ENCODE results near the gene NXPE3. TPM values are rescaled to one million over a fixed set of nuclear protein-coding genes. Genes with fewer than 3 reads are reported as not detected.

The NXPE3 gene
- total RNA-seq, 4 donors from 2014 or later = 2.0 to 5.6 (median 2.7) TPM

DNA sequence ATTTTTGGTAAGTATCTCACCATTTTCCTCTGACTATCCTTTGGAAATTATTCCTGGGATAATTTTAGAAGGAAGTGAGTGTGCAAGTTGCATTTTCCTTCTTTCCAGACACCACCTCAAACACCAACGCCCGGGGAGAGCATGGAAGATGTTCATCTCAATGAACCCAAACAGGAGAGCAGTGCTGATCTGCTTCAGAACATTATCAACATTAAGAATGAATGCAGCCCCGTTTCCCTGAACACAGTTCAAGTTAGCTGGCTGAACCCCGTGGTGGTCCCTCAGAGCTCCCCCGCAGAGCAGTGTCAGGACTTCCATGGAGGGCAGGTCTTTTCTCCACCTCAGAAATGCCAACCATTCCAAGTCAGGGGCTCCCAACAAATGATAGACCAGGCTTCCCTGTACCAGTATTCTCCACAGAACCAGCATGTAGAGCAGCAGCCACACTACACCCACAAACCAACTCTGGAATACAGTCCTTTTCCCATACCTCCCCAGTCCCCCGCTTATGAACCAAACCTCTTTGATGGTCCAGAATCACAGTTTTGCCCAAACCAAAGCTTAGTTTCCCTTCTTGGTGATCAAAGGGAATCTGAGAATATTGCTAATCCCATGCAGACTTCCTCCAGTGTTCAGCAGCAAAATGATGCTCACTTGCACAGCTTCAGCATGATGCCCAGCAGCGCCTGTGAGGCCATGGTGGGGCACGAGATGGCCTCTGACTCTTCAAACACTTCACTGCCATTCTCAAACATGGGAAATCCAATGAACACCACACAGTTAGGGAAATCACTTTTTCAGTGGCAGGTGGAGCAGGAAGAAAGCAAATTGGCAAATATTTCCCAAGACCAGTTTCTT, 74.2 kb downstream of the NXPE3 start:
- intact Hi-C loops (cut with DNase I; ENCODE audit: low total_unique reads) = loop anchor here (10.0 kb wide), 1 partner anchor 342 kb away; no protein-coding TSS in a partner anchor
- H3K4me3 ChIP-seq (ENCODE audit: low read depth, poor library complexity, severe bottlenecking) = no peak overlapping the region
- TF ChIP-seq CTCF (IDR thresholded peaks at IDR 0.05) (no peak), POLR2A (IDR thresholded peaks at IDR 0.05) (no peak)
- 81 to 83% methylated on average over 8 of the region's 8 CpGs for WGBS, 2 donors
- no peak for DNase-seq (ENCODE audit: low spot score in 2 of 2)

GRCh38 chr3:101853982-101854381, 75.0 kb downstream of the NXPE3 start:
- H3K4me3 ChIP-seq (ENCODE audit: low read depth, poor library complexity, severe bottlenecking) = no peak overlapping the region
- WGBS, 2 donors = 66 to 78% methylated on average over 3 of the region's 3 CpGs
- TF ChIP-seq POLR2A (IDR thresholded peaks at IDR 0.05) (no peak), CTCF (IDR thresholded peaks at IDR 0.05) (no peak)
- intact Hi-C loops (cut with DNase I; ENCODE audit: low total_unique reads) = loop anchor here (10.0 kb wide), 1 partner anchor 341 kb away; no protein-coding TSS in a partner anchor
- DNase-seq (ENCODE audit: low spot score in 2 of 2) = no peak

DNA sequence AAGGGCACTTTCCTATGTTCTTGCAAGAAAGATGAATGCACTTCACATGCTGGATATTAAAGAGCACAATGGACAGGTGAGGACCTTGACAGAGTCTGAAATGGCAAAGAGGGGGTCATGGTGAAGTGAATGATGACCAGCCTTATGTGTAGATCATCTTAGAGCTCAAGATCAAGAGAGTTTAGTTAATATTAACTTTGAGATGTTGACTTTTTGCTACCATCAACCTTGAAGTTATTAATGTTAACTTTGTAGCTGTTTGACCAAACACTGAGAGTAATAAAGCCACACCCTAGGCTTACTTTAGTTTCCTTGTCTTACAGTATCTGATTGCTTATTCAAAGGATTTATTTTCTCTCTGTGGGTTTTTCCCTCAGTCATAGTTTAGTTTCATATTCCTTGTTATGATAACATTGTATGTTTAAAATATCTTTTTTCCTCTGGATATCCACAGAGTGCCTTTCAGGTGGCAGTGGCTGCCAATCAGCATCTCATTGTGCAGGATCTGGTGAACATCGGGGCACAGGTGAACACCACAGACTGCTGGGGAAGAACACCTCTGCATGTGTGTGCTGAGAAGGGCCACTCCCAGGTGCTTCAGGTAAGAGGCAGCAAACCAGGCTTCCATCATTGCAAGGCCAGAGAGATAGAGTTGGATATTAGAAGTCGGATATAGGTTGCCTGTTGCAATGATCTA, 75.7 kb downstream of the NXPE3 start:
- no peak overlapping the region for H3K4me3 ChIP-seq (ENCODE audit: low read depth, poor library complexity, severe bottlenecking)
- no peak for TF ChIP-seq CTCF (IDR thresholded peaks at IDR 0.05)
- TF ChIP-seq POLR2A (IDR thresholded peaks at IDR 0.05) = no peak
- intact Hi-C loops (cut with DNase I; ENCODE audit: low total_unique reads) = loop anchor here (10.0 kb wide), 1 partner anchor 340 kb away; no protein-coding TSS in a partner anchor
- no peak for DNase-seq (ENCODE audit: low spot score in 2 of 2)
- 79% methylated on average over 2 of the region's 2 CpGs for WGBS, 2 donors

DNA sequence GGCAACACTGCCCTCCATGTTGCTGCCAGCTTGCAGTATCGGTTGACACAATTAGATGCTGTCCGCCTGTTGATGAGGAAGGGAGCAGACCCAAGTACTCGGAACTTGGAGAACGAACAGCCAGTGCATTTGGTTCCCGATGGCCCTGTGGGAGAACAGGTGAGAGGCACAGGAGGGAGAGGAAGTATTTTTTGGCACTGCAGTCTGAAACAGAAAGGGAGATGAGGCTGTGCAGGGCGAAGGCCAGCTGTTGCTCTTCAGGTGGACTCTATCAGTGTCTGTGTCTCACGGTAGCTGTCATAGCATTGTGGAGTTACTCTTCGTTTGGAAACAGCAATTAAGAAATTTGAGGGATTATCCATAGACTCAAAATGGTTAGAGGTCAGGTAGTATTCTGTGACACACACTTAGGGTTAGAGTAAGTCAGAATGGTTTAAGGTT, 78.3 kb downstream of the NXPE3 start:
- DNase-seq (ENCODE audit: low spot score in 2 of 2) = no peak
- no peak for TF ChIP-seq POLR2A (IDR thresholded peaks at IDR 0.05)
- no peak for TF ChIP-seq CTCF (IDR thresholded peaks at IDR 0.05)
- intact Hi-C loops (cut with DNase I; ENCODE audit: low total_unique reads) = loop anchor here (10.0 kb wide), 1 partner anchor 337 kb away; no protein-coding TSS in a partner anchor

GRCh38 chr3:101858464-101859030, 79.5 kb downstream of the NXPE3 start:
- DNase-seq (ENCODE audit: low spot score in 2 of 2) = no peak
- intact Hi-C loops (cut with DNase I; ENCODE audit: low total_unique reads) = loop anchor here (10.0 kb wide), 1 partner anchor 336 kb away; no protein-coding TSS in a partner anchor
- WGBS, 2 donors = 66 to 75% methylated on average over 4 of the region's 4 CpGs
- H3K4me3 ChIP-seq (ENCODE audit: low read depth, poor library complexity, severe bottlenecking) = no peak overlapping the region
- TF ChIP-seq CTCF (IDR thresholded peaks at IDR 0.05) (no peak), POLR2A (IDR thresholded peaks at IDR 0.05) (no peak)

More for the DNA sequence above, 78.3 kb downstream of the NXPE3 start:
- 69 to 70% methylated on average over 8 of the region's 8 CpGs for WGBS, 2 donors
- H3K4me3 ChIP-seq (ENCODE audit: low read depth, poor library complexity, severe bottlenecking) = no peak overlapping the region
